ENCODE data around the gene C17orf50. TPM values are rescaled to one million over a fixed set of nuclear protein-coding genes. Genes with fewer than 3 reads are reported as not detected.

C17orf50 gene
- polyA plus RNA-seq, 2 of the 4 experiments (the other 2 are of a cell fraction) = 0.19 to 0.22 TPM

GRCh38 chr17:35764123-35764991, 3.7 kb downstream of the C17orf50 start (continued):
- TF ChIP-seq FOSB (CRISPR knock-in tag; IDR thresholded peaks at IDR 0.05) = no peak
- peak in 1 of 2 experiments; percentile 54; a peak in 1 of 5 replicates for TF ChIP-seq JUN (IDR thresholded peaks at IDR 0.05)
- no peak for TF ChIP-seq CHD2 (IDR thresholded peaks at IDR 0.05; ENCODE audit: low read length, partially characterized antibody)
- TF ChIP-seq MAX (IDR thresholded peaks at IDR 0.05) = peak; percentile 93
- no peak for TF ChIP-seq SREBF2 (IDR thresholded peaks at IDR 0.05)
- no peak for TF ChIP-seq EHMT2 (IDR thresholded peaks at IDR 0.05; ENCODE audit: low read depth)
- peak; percentile 67; the same call in 1 of the 2 replicates for TF ChIP-seq PHF8 (IDR thresholded peaks at IDR 0.05; ENCODE audit: borderline replicate concordance, low read depth)
- no peak for TF ChIP-seq EHF (CRISPR knock-in tag; IDR thresholded peaks at IDR 0.05)
- no peak for TF ChIP-seq RCOR1 (IDR thresholded peaks at IDR 0.05; ENCODE audit: low read depth, low read length)
- no peak for TF ChIP-seq ZSCAN20 (CRISPR knock-in tag; IDR thresholded peaks at IDR 0.05)
- TF ChIP-seq ZFP36 (IDR thresholded peaks at IDR 0.05; ENCODE audit: borderline replicate concordance, partially characterized antibody) = no peak
- TF ChIP-seq, protein P1, sequence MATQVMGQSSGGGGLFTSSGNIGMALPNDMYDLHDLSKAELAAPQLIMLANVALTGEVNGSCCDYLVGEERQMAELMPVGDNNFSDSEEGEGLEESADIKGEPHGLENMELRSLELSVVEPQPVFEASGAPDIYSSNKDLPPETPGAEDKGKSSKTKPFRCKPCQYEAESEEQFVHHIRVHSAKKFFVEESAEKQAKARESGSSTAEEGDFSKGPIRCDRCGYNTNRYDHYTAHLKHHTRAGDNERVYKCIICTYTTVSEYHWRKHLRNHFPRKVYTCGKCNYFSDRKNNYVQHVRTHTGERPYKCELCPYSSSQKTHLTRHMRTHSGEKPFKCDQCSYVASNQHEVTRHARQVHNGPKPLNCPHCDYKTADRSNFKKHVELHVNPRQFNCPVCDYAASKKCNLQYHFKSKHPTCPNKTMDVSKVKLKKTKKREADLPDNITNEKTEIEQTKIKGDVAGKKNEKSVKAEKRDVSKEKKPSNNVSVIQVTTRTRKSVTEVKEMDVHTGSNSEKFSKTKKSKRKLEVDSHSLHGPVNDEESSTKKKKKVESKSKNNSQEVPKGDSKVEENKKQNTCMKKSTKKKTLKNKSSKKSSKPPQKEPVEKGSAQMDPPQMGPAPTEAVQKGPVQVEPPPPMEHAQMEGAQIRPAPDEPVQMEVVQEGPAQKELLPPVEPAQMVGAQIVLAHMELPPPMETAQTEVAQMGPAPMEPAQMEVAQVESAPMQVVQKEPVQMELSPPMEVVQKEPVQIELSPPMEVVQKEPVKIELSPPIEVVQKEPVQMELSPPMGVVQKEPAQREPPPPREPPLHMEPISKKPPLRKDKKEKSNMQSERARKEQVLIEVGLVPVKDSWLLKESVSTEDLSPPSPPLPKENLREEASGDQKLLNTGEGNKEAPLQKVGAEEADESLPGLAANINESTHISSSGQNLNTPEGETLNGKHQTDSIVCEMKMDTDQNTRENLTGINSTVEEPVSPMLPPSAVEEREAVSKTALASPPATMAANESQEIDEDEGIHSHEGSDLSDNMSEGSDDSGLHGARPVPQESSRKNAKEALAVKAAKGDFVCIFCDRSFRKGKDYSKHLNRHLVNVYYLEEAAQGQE (IDR thresholded peaks at IDR 0.05) = no peak
- TF ChIP-seq FOSL2 (IDR thresholded peaks at IDR 0.05) = no peak
- TF ChIP-seq FOSL2 (CRISPR knock-in tag; IDR thresholded peaks at IDR 0.05) = no peak; the same call in 1 of the 2 replicates
- TF ChIP-seq, protein P2, sequence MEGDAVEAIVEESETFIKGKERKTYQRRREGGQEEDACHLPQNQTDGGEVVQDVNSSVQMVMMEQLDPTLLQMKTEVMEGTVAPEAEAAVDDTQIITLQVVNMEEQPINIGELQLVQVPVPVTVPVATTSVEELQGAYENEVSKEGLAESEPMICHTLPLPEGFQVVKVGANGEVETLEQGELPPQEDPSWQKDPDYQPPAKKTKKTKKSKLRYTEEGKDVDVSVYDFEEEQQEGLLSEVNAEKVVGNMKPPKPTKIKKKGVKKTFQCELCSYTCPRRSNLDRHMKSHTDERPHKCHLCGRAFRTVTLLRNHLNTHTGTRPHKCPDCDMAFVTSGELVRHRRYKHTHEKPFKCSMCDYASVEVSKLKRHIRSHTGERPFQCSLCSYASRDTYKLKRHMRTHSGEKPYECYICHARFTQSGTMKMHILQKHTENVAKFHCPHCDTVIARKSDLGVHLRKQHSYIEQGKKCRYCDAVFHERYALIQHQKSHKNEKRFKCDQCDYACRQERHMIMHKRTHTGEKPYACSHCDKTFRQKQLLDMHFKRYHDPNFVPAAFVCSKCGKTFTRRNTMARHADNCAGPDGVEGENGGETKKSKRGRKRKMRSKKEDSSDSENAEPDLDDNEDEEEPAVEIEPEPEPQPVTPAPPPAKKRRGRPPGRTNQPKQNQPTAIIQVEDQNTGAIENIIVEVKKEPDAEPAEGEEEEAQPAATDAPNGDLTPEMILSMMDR (IDR thresholded peaks at IDR 0.05) = peak; percentile 94
- peak; percentile 22; the same call in 1 of the 2 replicates for TF ChIP-seq BHLHE40 (IDR thresholded peaks at IDR 0.05; ENCODE audit: low read depth, low read length)
- TF ChIP-seq KDM5A (IDR thresholded peaks at IDR 0.05) = no peak
- TF ChIP-seq CEBPB (IDR thresholded peaks at IDR 0.05) = no peak
- TF ChIP-seq JUNB (IDR thresholded peaks at IDR 0.05) = no peak
- no peak for TF ChIP-seq EP300 (IDR thresholded peaks at IDR 0.05)
- TF ChIP-seq, protein P3, sequence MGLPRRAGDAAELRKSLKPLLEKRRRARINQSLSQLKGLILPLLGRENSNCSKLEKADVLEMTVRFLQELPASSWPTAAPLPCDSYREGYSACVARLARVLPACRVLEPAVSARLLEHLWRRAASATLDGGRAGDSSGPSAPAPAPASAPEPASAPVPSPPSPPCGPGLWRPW (IDR thresholded peaks at IDR 0.05) = no peak
- peak; percentile 99 for TF ChIP-seq SMC3 (IDR thresholded peaks at IDR 0.05)
- no peak for TF ChIP-seq ZNF302 (CRISPR knock-in tag; IDR thresholded peaks at IDR 0.05)
- no peak for TF ChIP-seq HEYL (CRISPR knock-in tag; IDR thresholded peaks at IDR 0.05)
- TF ChIP-seq TP53 (CRISPR knock-in tag; IDR thresholded peaks at IDR 0.05) = 0 out of 2 replicates have a peak, but pooled peaks have one; percentile 65
- no peak; the same call in none of the 2 replicates for TF ChIP-seq POLR2A (IDR thresholded peaks at IDR 0.05; ENCODE audit: low read length)
- peak; percentile 79 for TF ChIP-seq HOXB5 (CRISPR knock-in tag; IDR thresholded peaks at IDR 0.05)
- TF ChIP-seq RNF2 (IDR thresholded peaks at IDR 0.05; ENCODE audit: borderline replicate concordance, low read depth) = no peak
- TF ChIP-seq ZC3H11A (IDR thresholded peaks at IDR 0.05) = no peak; the same call in 1 of the 2 replicates
- no peak for TF ChIP-seq NR3C1 (IDR thresholded peaks at IDR 0.05)
- TF ChIP-seq RFX5 (IDR thresholded peaks at IDR 0.05) = no peak
- peak; percentile 91 for TF ChIP-seq E2F6 (IDR thresholded peaks at IDR 0.05; ENCODE audit: borderline replicate concordance, low read depth)
- TF ChIP-seq CBX2 (IDR thresholded peaks at IDR 0.05; ENCODE audit: borderline replicate concordance, low read depth) = no peak

All from A549 (cell line).